Pancreas (tissue), 10 donors: ENCODE measurements around the gene SAMD14. TPM values are rescaled to one million over a fixed set of nuclear protein-coding genes. Genes with fewer than 3 reads are reported as not detected.
A peak's percentile ranks its signal among the peaks of the same experiment; 100 is the strongest.

ENCODE experiments used
- ATAC-seq, 4 donors: fragments of 200-7000 bp; cut with Tn5 transposase; one replicate each; pipeline versions ENCODE4 v1.8.0 to v1.9.1; 2020; ENCODE audit warnings: mild to moderate bottlenecking in 4 of 4, moderate library complexity in 4 of 4
- DNase-seq, 6 donors: peaks; one replicate each; pipeline ENCODE4 v3.0.0-alpha.2; 2020
- FAIRE-seq: peaks from 2 replicates; lab custom pipeline; 2012; peaks lifted over from hg19 to GRCh38; lab: Jason Lieb, UNC
- H3K27ac ChIP-seq, 4 donors: fragments of 200-600 bp; sonication (generic); 1 replicate in 3 of 4; 2 replicates in 1 of 4; pipeline versions ENCODE4 v1.5.0 to v1.8.0; 2020
- H3K27me3 ChIP-seq, 4 donors: fragments of 200-600 bp; one replicate each; pipeline ENCODE4 v1.8.0; 2021
- H3K36me3 ChIP-seq, 3 donors: fragments of 200-600 bp; sonication (generic) in 1 of 3; one replicate each; pipeline versions ENCODE4 v1.5.0 to v1.8.0; 2020 to 2021
- H3K4me1 ChIP-seq, 3 donors: fragments of 200-600 bp; one replicate each; pipeline ENCODE4 v1.8.0; 2021
- H3K4me3 ChIP-seq, 4 donors: fragments of 200-600 bp; sonication (generic) in 2 of 4; one replicate each; pipeline versions ENCODE4 v1.5.0 to v1.8.0; 2020 to 2021
- H3K9me3 ChIP-seq, 4 donors: fragments of 200-600 bp; one replicate each; pipeline ENCODE4 v1.8.0; 2021
- CTCF ChIP-seq, 4 donors: fragments of 200-600 bp; sonication (generic) in 3 of 4; IDR thresholded peaks; one replicate each; pipeline versions ENCODE4 v1.5.0 to v1.8.0; 2021; ENCODE audit warnings: antibody characterized with exemption in 4 of 4
- WGBS, 2 donors: extraction: QIAGEN DNeasy Blood & Tissue Kit; methylation state at CpG; one replicate each; pipeline ENCODE4 v1.1.7; 2013; 5-methylcytosine and 5-hydroxymethylcytosine counted together
- intact Hi-C, 3 donors: fragments of 100-400 bp; cut with DNase I; formaldehyde crosslinking; loops; one replicate each; pipeline versions ENCODE4 v1.11.1 to v1.14.2; 2022
- polyA plus RNA-seq, 2 donors: library from polyadenylated mRNA; stranded (reverse); fragments of 200-250 nt; gene quantifications; one replicate each; pipeline ENCODE4 v1.2.3, GENCODE V29; 2013
- total RNA-seq, 6 donors: library from RNA; stranded (reverse); fragmentation: NEBNext Ultra II Directional in 4 of 6; extraction: Animal tissue kit (Norgen Biotek cat#: 25700) in 4 of 6; gene quantifications; one replicate each; pipeline versions ENCODE4 v1.2.1 to v1.2.4, GENCODE V29; 2021 to 2023
- donor health status: healthy with polysubstance abuse.
- donor health status: DM: no; HTN: no; CAD: no; lungs with moderate emphysema.
- donor health status: DM: no; HTN: no; CAD: no.
- donor health status: control.
- donor health status: control.
- donor health status: Bipolar disorder and iron deficiency.
- donor health status: DM: yes; HTN: yes; CAD: no.
- donor health status: DM: no; HTN: no; CAD: no.
- donor health status: DM: no; HTN: no; CAD: no.
- donor health status: DM: yes; HTN: yes; CAD: no.

The SAMD14 gene
- total and polyA plus RNA-seq, 8 donors = 0.09 to 1.3 (median 0.61) TPM

GRCh38 chr17:50134206-50135110 lies 4.5 kb upstream of the SAMD14 start:
- no peak for TF ChIP-seq CTCF (IDR thresholded peaks at IDR 0.05)
- Histone ChIP-seq H3K27ac (no peak overlapping the region), H3K27me3 (peaks cover 0 to 2% (median 0%) of the 10 kb centered on the region in 4 donors), H3K9me3 (no peaks in the 10 kb centered on the region), H3K36me3 (peaks cover 0 to 23% (median 19%) of the 10 kb centered on the region in 3 donors), H3K4me1 (peaks cover 0 to 3% (median 0%) of the 10 kb centered on the region in 3 donors), H3K4me3 (no peak overlapping the region)
- ATAC-seq = no peak
- DNase-seq = no peak
- WGBS, 2 donors = 82 to 87% methylated on average over 16 of the region's 16 CpGs
- intact Hi-C loops = no loop called here
- FAIRE-seq = no peak

GRCh38 chr17:50133769-50134099 lies 3.8 kb upstream of the SAMD14 start:
- H3K27me3 ChIP-seq = peaks cover 0 to 8% (median 0%) of the 10 kb centered on the region in 4 donors
- ATAC-seq (peak in 1 of 4 donors; percentile 9), DNase-seq (no peak), FAIRE-seq (no peak)
- intact Hi-C loops = no loop called here
- WGBS, 2 donors = 54 to 61% methylated on average over 16 of the region's 16 CpGs
- no peak overlapping the region for H3K4me3 ChIP-seq
- peaks cover 0 to 3% (median 2%) of the 10 kb centered on the region in 3 donors for H3K4me1 ChIP-seq
- peaks cover 0 to 15% (median 12%) of the 10 kb centered on the region in 3 donors for H3K36me3 ChIP-seq
- TF ChIP-seq CTCF (IDR thresholded peaks at IDR 0.05) = no peak
- H3K27ac ChIP-seq = no peak overlapping the region
- H3K9me3 ChIP-seq = no peaks in the 10 kb centered on the region

- peaks cover 0 to 10% (median 6%) of the 10 kb centered on the region in 3 donors for H3K36me3 ChIP-seq
- DNase-seq (no peak), ATAC-seq (peak; percentile 17 to 28 (median 23)), FAIRE-seq (no peak)
- TF ChIP-seq CTCF (IDR thresholded peaks at IDR 0.05) = no peak
- H3K27ac ChIP-seq = no peak overlapping the region
- WGBS, 2 donors = 68 to 75% methylated on average over 7 of the region's 7 CpGs
- H3K27me3 ChIP-seq = peaks cover 0 to 8% (median 0%) of the 10 kb centered on the region in 4 donors
- H3K4me1 ChIP-seq = peaks cover 0 to 3% (median 2%) of the 10 kb centered on the region in 3 donors
- intact Hi-C loops = no loop called here
- no peaks in the 10 kb centered on the region for H3K9me3 ChIP-seq
- H3K4me3 ChIP-seq = no peak overlapping the region
These were observed 3.2 kb upstream of the SAMD14 start for GRCh38 chr17:50133028-50133768.

GRCh38 chr17:50132104-50132794 lies 2.3 kb upstream of the SAMD14 start:
- Histone ChIP-seq H3K27ac (no peak overlapping the region), H3K27me3 (peaks cover 0 to 8% (median 0%) of the 10 kb centered on the region in 4 donors), H3K4me1 (peaks cover 0 to 3% (median 2%) of the 10 kb centered on the region in 3 donors), H3K36me3 (peaks cover 0 to 8% (median 3%) of the 10 kb centered on the region in 3 donors), H3K9me3 (no peaks in the 10 kb centered on the region), H3K4me3 (no peak overlapping the region)
- no peak for TF ChIP-seq CTCF (IDR thresholded peaks at IDR 0.05)
- FAIRE-seq (no peak), DNase-seq (no peak), ATAC-seq (no peak)
- WGBS, 2 donors = 74 to 75% methylated on average over 6 of the region's 6 CpGs
- intact Hi-C loops = no loop called here
